ENCODE results near the gene NRAS. TPM values are rescaled to one million over a fixed set of nuclear protein-coding genes. Genes with fewer than 3 reads are reported as not detected.

The NRAS gene
- total RNA-seq = 78.9 and 89.7 TPM in 2 replicates

GRCh38 chr1:114716304-114717170 lies at the start of gene NRAS:
Gene NRAS, minus strand, starts transcription at chr1:114716771. Its CDS starts 611 bp downstream, at chr1:114716160.

GRCh38 chr1:114757455-114758255 lies 41.1 kb upstream of the NRAS start, which contains the start of gene CSDE1:
Gene CSDE1, minus strand, starts transcription at chr1:114757984. Its CDS starts 18,094 bp downstream, at chr1:114739890.

GRCh38 chr1:114695430-114696058 lies 21.0 kb downstream of the NRAS start, which contains the start of gene AMPD1:
Gene AMPD1, minus strand, starts transcription at chr1:114695546. Its CDS starts 75 bp downstream, at chr1:114695471.

GRCh38 chr1:114669562-114670082 lies 46.9 kb downstream of the NRAS start, which contains the start of gene DENND2C:
Gene DENND2C, minus strand, starts transcription at chr1:114670049. Its CDS starts 44,065 bp downstream, at chr1:114625984.

Small RNA genes lying within 50 kb of the gene (small RNA-seq; reads per million reads assigned to genes)
- gene RN7SL432P (not detected), gene RNY1P13 (not detected)

Other genes starting within 250 kb of the NRAS start
- 30.4 and 43.8 TPM in 2 replicates for gene TRIM33, start 205.6 kb downstream of the NRAS start, total RNA-seq
- gene BCAS2, start 135.2 kb downstream of the NRAS start, total RNA-seq = 23.9 and 26.6 TPM in 2 replicates
- gene DENND2C, start 46.7 kb downstream of the NRAS start, total RNA-seq = 3.6 and 3.9 TPM in 2 replicates
- gene AMPD1, start 21.2 kb downstream of the NRAS start, total RNA-seq = not detected in 2 replicates
- 454 and 604 TPM in 2 replicates for gene CSDE1, start 41.2 kb upstream of the NRAS start, total RNA-seq
- 42.1 and 59.7 TPM in 2 replicates for gene SIKE1, start 63.9 kb upstream of the NRAS start, total RNA-seq
- not detected in 2 replicates for gene SYCP1, start 138.1 kb upstream of the NRAS start, total RNA-seq

Measured in hair follicle dermal papilla cell (primary cell).